Caco-2 (cell line): ENCODE results near the gene CCDC122. TPM values are rescaled to one million over a fixed set of nuclear protein-coding genes. Genes with fewer than 3 reads are reported as not detected.

Source experiments
- BruUV-seq: library from RNA; stranded (reverse); fragments of 400-500 nt; replicated peaks from 2 replicates; lab custom pipeline; 2021; lab: Mats Ljungman, UMichigan
- CTCF ChIA-PET: fragments of 300-600 bp; sonication (Branson Sonifier 250); formaldehyde crosslinking; loops from one replicate; lab custom pipeline; 2022; ENCODE audit warnings: antibody characterized with exemption; lab: Charles Lee
- POLR2A ChIA-PET: fragments of 300-600 bp; sonication (Branson Sonifier 250); formaldehyde crosslinking; loops from one replicate; lab custom pipeline; 2022; ENCODE audit warnings: antibody characterized with exemption; lab: Charles Lee
- DNase-seq, 2 experiments: peaks; one replicate each; pipeline versions ENCODE4 v3.0.0 to v3.0.0-alpha.2; 2020 to 2022
- H3K27me3 ChIP-seq: replicated peaks from 2 replicates; pipeline ENCODE4 v1.6.0; 2011; ENCODE audit warnings: low read length; ENCODE audit not compliant: control insufficient read depth, insufficient read depth
- H3K36me3 ChIP-seq: 2 replicates; pipeline ENCODE4 v1.5.1; 2011; ENCODE audit warnings: low read length; ENCODE audit not compliant: control insufficient read depth, insufficient read depth
- H3K4me1 ChIP-seq: fragments of 250-450 bp; sonication (Bioruptor Pico); 2 replicates; pipeline ENCODE4 v1.5.1; 2020; ENCODE audit warnings: mild to moderate bottlenecking
- H3K4me3 ChIP-seq: 2 replicates; pipeline ENCODE4 v1.5.1; 2011; ENCODE audit warnings: low read depth, mild to moderate bottlenecking, control low read depth, low read length
- H3K9me3 ChIP-seq: fragments of 250-450 bp; sonication (Bioruptor Pico); 2 replicates; pipeline ENCODE4 v1.5.1; 2020; ENCODE audit warnings: mild to moderate bottlenecking, moderate library complexity
- H3K27ac Mint-ChIP-seq: one replicate; pipeline ENCODE4 v1.8.0; 2022; ENCODE audit warnings: mixed read lengths; ENCODE audit not compliant: unreplicated experiment
- H3K27me3 Mint-ChIP-seq: one replicate; pipeline ENCODE4 v1.8.0; 2022; ENCODE audit warnings: mixed read lengths; ENCODE audit not compliant: insufficient read depth, unreplicated experiment
- H3K36me3 Mint-ChIP-seq: one replicate; pipeline ENCODE4 v1.8.0; 2022; ENCODE audit warnings: mild to moderate bottlenecking, mixed read lengths; ENCODE audit not compliant: insufficient read depth, unreplicated experiment
- H3K4me1 Mint-ChIP-seq: one replicate; pipeline ENCODE4 v1.8.0; 2022; ENCODE audit warnings: low read depth, mixed read lengths; ENCODE audit not compliant: unreplicated experiment
- H3K4me3 Mint-ChIP-seq: one replicate; pipeline ENCODE4 v1.8.0; 2022; ENCODE audit warnings: mild to moderate bottlenecking, moderate library complexity, mixed read lengths; ENCODE audit not compliant: unreplicated experiment
- H3K9me3 Mint-ChIP-seq: one replicate; pipeline ENCODE4 v1.8.0; 2022; ENCODE audit warnings: mixed read lengths; ENCODE audit not compliant: unreplicated experiment
- CTCF ChIP-seq, 2 experiments: fragments of 200-600 bp in 1 of 2; IDR thresholded peaks; 1 replicate in 1 of 2; 2 replicates in 1 of 2; pipeline versions ENCODE4 v1.5.1 to v1.8.0; 2011 to 2022; ENCODE audit warnings: antibody characterized with exemption in 1 of 2, control low read depth in 1 of 2, inconsistent platforms in 1 of 2, low read depth in 1 of 2, low read length in 1 of 2, mild to moderate bottlenecking in 1 of 2, moderate library complexity in 1 of 2; ENCODE audit not compliant: insufficient read depth in 1 of 2, severe bottlenecking in 1 of 2, unreplicated experiment in 1 of 2
- intact Hi-C: fragments of 100-400 bp; cut with micrococcal nuclease; formaldehyde crosslinking; loops from one replicate; pipeline ENCODE4 v1.10.0; 2022; ENCODE audit not compliant: unreplicated experiment
- total RNA-seq: library from RNA; stranded (reverse); gene quantifications from 2 replicates; pipeline ENCODE4 v1.2.3, GENCODE V29; 2022

The CCDC122 gene
- total RNA-seq, 1 experiment from 2014 or later = 15.6 TPM

DNA sequence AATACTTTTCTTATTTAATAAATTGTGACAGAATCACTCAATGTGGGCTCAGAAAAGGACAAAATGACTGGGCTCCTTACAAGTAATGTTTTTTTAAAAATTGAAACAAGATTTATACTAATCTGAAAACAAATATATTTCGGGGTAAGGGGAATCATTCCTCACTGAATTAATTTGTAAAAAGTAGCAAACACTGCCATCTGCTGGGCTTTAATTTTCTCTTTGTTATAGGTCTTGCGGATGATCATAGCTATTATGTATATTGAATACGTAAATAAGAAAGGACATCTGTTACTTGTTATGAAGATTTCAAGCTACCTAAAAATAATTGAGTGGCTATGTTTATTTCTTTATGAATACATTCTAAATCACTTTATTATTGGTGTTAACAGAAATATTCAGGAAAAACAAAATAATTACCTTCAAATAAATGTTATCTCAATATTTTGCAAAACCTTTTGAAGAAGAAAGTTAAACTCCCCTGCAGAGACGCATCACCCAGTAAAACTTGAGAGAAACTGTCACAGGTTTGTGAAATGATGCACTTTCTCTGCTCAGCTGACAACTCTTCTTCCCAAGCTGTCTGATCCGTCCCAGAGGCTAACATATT lies 75.0 kb downstream of the CCDC122 start:
- intact Hi-C loops = loop anchor here (1.0 to 10.0 kb wide), 3 partner anchors 501 to 834 kb away; no protein-coding TSS in a partner anchor
- Histone ChIP-seq H3K4me3 (no peak overlapping the region), H3K27me3 (no peaks in the 10 kb centered on the region), H3K4me1 (peaks cover 25% of the 10 kb centered on the region), H3K36me3 (no peaks in the 10 kb centered on the region), H3K9me3 (no peaks in the 10 kb centered on the region)
- Mint-ChIP-seq H3K36me3 (no peaks in the 10 kb centered on the region), H3K27me3 (no peaks in the 10 kb centered on the region), H3K4me3 (no peak overlapping the region), H3K4me1 (peaks cover 17% of the 10 kb centered on the region), H3K9me3 (no peaks in the 10 kb centered on the region), H3K27ac (no peak overlapping the region)
- peak in 1 of 2 experiments; percentile 72 for DNase-seq
- CTCF ChIA-PET = interaction anchor here (0.6 to 1.9 kb wide), 13 partner anchors 9 to 836 kb away, joined by 3 to 8 read pairs (median 4); partner anchors contain the start of gene ENOX1
- TF ChIP-seq CTCF (IDR thresholded peaks at IDR 0.05; ENCODE audit: insufficient read depth in 1 of 2, low read depth in 1 of 2, low read length in 1 of 2, severe bottlenecking in 1 of 2, unreplicated experiment in 1 of 2) = peak; percentile 48 to 67
- BruUV-seq = no TSS peak
- POLR2A ChIA-PET = no interaction called here

- no peak for TF ChIP-seq CTCF (IDR thresholded peaks at IDR 0.05; ENCODE audit: insufficient read depth in 1 of 2, low read depth in 1 of 2, low read length in 1 of 2, severe bottlenecking in 1 of 2, unreplicated experiment in 1 of 2)
- intact Hi-C loops = loop anchor here (10.0 kb wide), 1 partner anchor 668 kb away; no protein-coding TSS in a partner anchor
- ChIA-PET CTCF (no interaction called here), POLR2A (no interaction called here)
- BruUV-seq = no TSS peak
- Histone ChIP-seq H3K9me3 (no peaks in the 10 kb centered on the region), H3K27me3 (no peaks in the 10 kb centered on the region), H3K4me1 (peaks cover 35% of the 10 kb centered on the region), H3K4me3 (no peak overlapping the region), H3K36me3 (no peaks in the 10 kb centered on the region)
- Mint-ChIP-seq H3K9me3 (no peaks in the 10 kb centered on the region), H3K4me3 (no peak overlapping the region), H3K27ac (no peak overlapping the region), H3K36me3 (no peaks in the 10 kb centered on the region), H3K27me3 (no peaks in the 10 kb centered on the region), H3K4me1 (peaks cover 34% of the 10 kb centered on the region)
- DNase-seq = no peak
These were observed 77.0 kb downstream of the CCDC122 start for GRCh38 chr13:43802511-43802910.

DNA sequence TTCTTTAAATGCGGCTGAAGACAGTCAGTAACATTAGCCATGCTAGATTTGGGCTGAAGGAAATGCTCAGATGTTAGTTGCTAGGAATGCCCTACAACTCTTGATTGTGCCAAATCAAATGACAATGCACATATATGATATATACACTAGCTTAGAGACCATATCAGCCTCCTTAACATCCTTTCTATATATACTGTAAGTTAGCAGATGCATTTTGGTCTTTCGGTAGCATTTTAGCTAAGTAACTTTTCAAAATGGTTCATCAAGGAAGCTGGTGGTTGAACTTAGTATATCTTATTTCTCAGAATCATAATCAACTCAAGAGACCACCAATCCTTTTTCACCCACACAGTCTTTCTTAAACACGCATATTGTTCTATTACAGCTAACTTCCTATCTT lies 78.7 kb downstream of the CCDC122 start:
- peaks cover 34% of the 10 kb centered on the region for H3K4me1 Mint-ChIP-seq
- no peak overlapping the region for H3K4me3 ChIP-seq
- H3K9me3 ChIP-seq = no peaks in the 10 kb centered on the region
- no TSS peak for BruUV-seq
- H3K27me3 ChIP-seq = no peaks in the 10 kb centered on the region
- no peak overlapping the region for H3K4me3 Mint-ChIP-seq
- no peaks in the 10 kb centered on the region for H3K36me3 ChIP-seq
- POLR2A ChIA-PET = no interaction called here
- peaks cover 35% of the 10 kb centered on the region for H3K4me1 ChIP-seq
- no peak for TF ChIP-seq CTCF (IDR thresholded peaks at IDR 0.05; ENCODE audit: insufficient read depth in 1 of 2, low read depth in 1 of 2, low read length in 1 of 2, severe bottlenecking in 1 of 2, unreplicated experiment in 1 of 2)
- H3K9me3 Mint-ChIP-seq = no peaks in the 10 kb centered on the region
- no peaks in the 10 kb centered on the region for H3K27me3 Mint-ChIP-seq
- DNase-seq = no peak
- no peaks in the 10 kb centered on the region for H3K36me3 Mint-ChIP-seq
- H3K27ac Mint-ChIP-seq = no peak overlapping the region
- CTCF ChIA-PET = no interaction called here
- intact Hi-C loops = loop anchor here (10.0 kb wide), 1 partner anchor 666 kb away; no protein-coding TSS in a partner anchor
